ENCODE measurements around the gene GPHN.
A peak's percentile ranks its signal among the peaks of the same experiment; 100 is the strongest.
"Not testable (repeated sequence)": the region's sequence is repeated elsewhere in the genome, so short reads cannot be mapped to it uniquely, and the experiment has no call there.

GPHN gene

GRCh38 chr14:66696326-66696725 lies 188.4 kb downstream of the GPHN start:
- no peak for DNase-seq

- DNase-seq = peak; percentile 12
These were observed 190.6 kb downstream of the GPHN start for GRCh38 chr14:66698503-66698902.

- DNase-seq = no peak
These were observed 193.9 kb downstream of the GPHN start for GRCh38 chr14:66701813-66702212.

- DNase-seq = no peak
These were observed 200.3 kb downstream of the GPHN start for GRCh38 chr14:66708267-66708666.

- DNase-seq = no peak
These were observed 201.3 kb downstream of the GPHN start for GRCh38 chr14:66709291-66709690.

GRCh38 chr14:66714291-66714690 lies 206.3 kb downstream of the GPHN start:
- DNase-seq = not testable (repeated sequence)

- peak; percentile 5 for DNase-seq
These were observed 207.4 kb downstream of the GPHN start for GRCh38 chr14:66715313-66715712.

- DNase-seq = no peak
These were observed 208.3 kb downstream of the GPHN start for GRCh38 chr14:66716227-66716626.

- no peak for DNase-seq
These were observed 209.7 kb downstream of the GPHN start for GRCh38 chr14:66717561-66718140.

GRCh38 chr14:66724996-66725395 lies 217.0 kb downstream of the GPHN start:
- DNase-seq = no peak

- not testable (repeated sequence) for DNase-seq
These were observed 223.4 kb downstream of the GPHN start for GRCh38 chr14:66731298-66731697.

GRCh38 chr14:66735853-66736252 lies 227.9 kb downstream of the GPHN start:
- no peak for DNase-seq

GRCh38 chr14:66739826-66740225 lies 231.9 kb downstream of the GPHN start:
- no peak for DNase-seq

- DNase-seq = no peak
These were observed 237.1 kb downstream of the GPHN start for GRCh38 chr14:66745078-66745477.

- peak; percentile 16 for DNase-seq
These were observed 238.5 kb downstream of the GPHN start for GRCh38 chr14:66746316-66747006.

GRCh38 chr14:66752109-66752508 lies 244.2 kb downstream of the GPHN start:
- peak; percentile 68 for DNase-seq

- DNase-seq = no peak
These were observed 250.2 kb downstream of the GPHN start for GRCh38 chr14:66758031-66758613.

- DNase-seq = no peak
These were observed 264.2 kb downstream of the GPHN start for GRCh38 chr14:66772146-66772545.

- DNase-seq = no peak
These were observed 274.9 kb downstream of the GPHN start for GRCh38 chr14:66782853-66783252.

GRCh38 chr14:66790101-66790500 lies 282.2 kb downstream of the GPHN start:
- DNase-seq = no peak

- DNase-seq = no peak
These were observed 295.0 kb downstream of the GPHN start for GRCh38 chr14:66802962-66803361.

- no peak for DNase-seq
These were observed 296.2 kb downstream of the GPHN start for GRCh38 chr14:66804141-66804540.

- DNase-seq = no peak
These were observed 305.7 kb downstream of the GPHN start for GRCh38 chr14:66813636-66814035.

GRCh38 chr14:66815687-66816086 lies 307.7 kb downstream of the GPHN start:
- DNase-seq = no peak

GRCh38 chr14:66824251-66824650 lies 316.3 kb downstream of the GPHN start:
- DNase-seq = no peak
